Neural progenitor cell (in vitro differentiated cells): ENCODE data around the gene PLD4. TPM values are rescaled to one million over a fixed set of nuclear protein-coding genes. Genes with fewer than 3 reads are reported as not detected.

Experiments used
- DNase-seq: peaks from one replicate; pipeline ENCODE4 v3.0.0-alpha.2; 2016; ENCODE audit warnings: low spot score
- H2AFZ ChIP-seq: fragments of 200-600 bp; sonication (generic); replicated peaks from 2 replicates; pipeline ENCODE4 v1.6.1; 2016; ENCODE audit warnings: antibody characterized with exemption
- H3F3A ChIP-seq: fragments of 200-600 bp; sonication (generic); 2 replicates; pipeline ENCODE4 v1.6.1; 2016; ENCODE audit warnings: antibody characterized with exemption, low read depth
- H3K27ac ChIP-seq: fragments of 200-600 bp; sonication (generic); 2 replicates; pipeline ENCODE4 v1.5.1; 2016; ENCODE audit warnings: mild to moderate bottlenecking
- H3K27me3 ChIP-seq: fragments of 200-600 bp; sonication (generic); 2 replicates; pipeline ENCODE4 v1.6.1; 2016; ENCODE audit warnings: mild to moderate bottlenecking, moderate library complexity
- H3K36me3 ChIP-seq: fragments of 200-600 bp; sonication (generic); 2 replicates; pipeline ENCODE4 v1.5.1; 2016
- H3K4me1 ChIP-seq: fragments of 200-600 bp; sonication (generic); 2 replicates; pipeline ENCODE4 v1.6.1; 2016; ENCODE audit warnings: mixed run types
- H3K4me2 ChIP-seq: fragments of 200-600 bp; sonication (generic); 2 replicates; pipeline ENCODE4 v1.6.1; 2016
- H3K4me3 ChIP-seq: fragments of 200-600 bp; sonication (generic); 2 replicates; pipeline ENCODE4 v1.5.1; 2016
- H3K79me2 ChIP-seq: fragments of 200-600 bp; sonication (generic); 2 replicates; pipeline ENCODE4 v1.6.1; 2016; ENCODE audit warnings: low read depth
- H3K9ac ChIP-seq: fragments of 200-600 bp; sonication (generic); 2 replicates; pipeline ENCODE4 v1.6.1; 2016
- H3K9me3 ChIP-seq: fragments of 200-600 bp; sonication (generic); 2 replicates; pipeline ENCODE4 v1.5.1; 2016; ENCODE audit warnings: low read depth
- H4K20me1 ChIP-seq: fragments of 200-600 bp; sonication (generic); 2 replicates; pipeline ENCODE4 v1.6.1; 2016; ENCODE audit warnings: low read depth
- H3K27ac Mint-ChIP-seq: 3 replicates; pipeline ENCODE4 v1.8.0; 2021; ENCODE audit warnings: mixed read lengths
- H3K27me3 Mint-ChIP-seq: 2 replicates; pipeline ENCODE4 v1.8.0; 2022; ENCODE audit warnings: low read depth, mild to moderate bottlenecking, inconsistent platforms, moderate library complexity, mixed read lengths; ENCODE audit not compliant: insufficient read depth
- H3K36me3 Mint-ChIP-seq: 3 replicates; pipeline ENCODE4 v1.8.0; 2021; ENCODE audit warnings: mixed read lengths
- H3K4me1 Mint-ChIP-seq: 3 replicates; pipeline ENCODE4 v1.8.0; 2021; ENCODE audit warnings: mixed read lengths
- H3K4me3 Mint-ChIP-seq: 3 replicates; pipeline ENCODE4 v1.8.0; 2021; ENCODE audit warnings: mild to moderate bottlenecking, moderate library complexity, mixed read lengths
- H3K9me3 Mint-ChIP-seq: 3 replicates; pipeline ENCODE4 v1.8.0; 2020; ENCODE audit warnings: mixed read lengths
- CTCF ChIP-seq: fragments of 200-600 bp; sonication (generic); IDR thresholded peaks from 2 replicates; pipeline ENCODE4 v1.5.1; 2017; ENCODE audit warnings: antibody characterized with exemption, mild to moderate bottlenecking
- EZH2 ChIP-seq: fragments of 200-600 bp; sonication (generic); IDR thresholded peaks from 2 replicates; pipeline ENCODE4 v1.6.1; 2017; ENCODE audit warnings: antibody characterized with exemption, mild to moderate bottlenecking, moderate library complexity
- EZH2phosphoT487 ChIP-seq: fragments of 200-600 bp; sonication (generic); IDR thresholded peaks from 2 replicates; pipeline ENCODE4 v1.6.1; 2017; ENCODE audit warnings: antibody characterized with exemption
- total RNA-seq: library from RNA; depleted of rRNA; stranded (reverse); fragments of >200 nt; gene quantifications from 2 replicates; pipeline ENCODE4 v1.2.3, GENCODE V29; 2015; ENCODE audit warnings: low replicate concordance

PLD4 gene
- total RNA-seq, 1 donor from 2014 or later, result not detected

- H3K9me3 ChIP-seq, result no peaks in the 10 kb centered on the region
- H3K4me1 Mint-ChIP-seq, result peaks cover 16% of the 10 kb centered on the region
- H3K27me3 ChIP-seq, result peaks cover 42% of the 10 kb centered on the region
- H3K79me2 ChIP-seq, result no peaks in the 10 kb centered on the region
- no peaks in the 10 kb centered on the region for H3F3A ChIP-seq
- H3K27me3 Mint-ChIP-seq, result peaks cover 19% of the 10 kb centered on the region
- no peak overlapping the region for H3K27ac ChIP-seq
- H4K20me1 ChIP-seq, result peaks cover 27% of the 10 kb centered on the region
- DNase-seq, result no peak
- no peak overlapping the region for H3K9ac ChIP-seq
- H3K27ac Mint-ChIP-seq, result no peak overlapping the region
- H3K36me3 ChIP-seq, result no peaks in the 10 kb centered on the region
- no peak overlapping the region for H2AFZ ChIP-seq
- TF ChIP-seq EZH2phosphoT487 (no peak), CTCF (no peak), EZH2 (no peak)
- H3K9me3 Mint-ChIP-seq, result no peaks in the 10 kb centered on the region
- no peak overlapping the region for H3K4me3 ChIP-seq
- no peak overlapping the region for H3K4me2 ChIP-seq
- H3K36me3 Mint-ChIP-seq, result no peaks in the 10 kb centered on the region
- peaks cover 5% of the 10 kb centered on the region for H3K4me1 ChIP-seq
- H3K4me3 Mint-ChIP-seq, result no peak overlapping the region
Measured at GRCh38 chr14:104981699-104982541, 57.2 kb downstream of the PLD4 start.

GRCh38 chr14:104982548-104983230, 58.0 kb downstream of the PLD4 start:
- H4K20me1 ChIP-seq, result peaks cover 20% of the 10 kb centered on the region
- H3F3A ChIP-seq, result no peaks in the 10 kb centered on the region
- H3K79me2 ChIP-seq, result no peaks in the 10 kb centered on the region
- no peak for TF ChIP-seq EZH2phosphoT487
- TF ChIP-seq EZH2, result no peak
- no peak for TF ChIP-seq CTCF
- H3K27me3 Mint-ChIP-seq, result peaks cover 15% of the 10 kb centered on the region
- no peaks in the 10 kb centered on the region for H3K36me3 ChIP-seq
- peaks cover 17% of the 10 kb centered on the region for H3K4me1 Mint-ChIP-seq
- no peaks in the 10 kb centered on the region for H3K36me3 Mint-ChIP-seq
- DNase-seq, result no peak
- H3K4me3 Mint-ChIP-seq, result no peak overlapping the region
- H3K9ac ChIP-seq, result no peak overlapping the region
- H3K9me3 Mint-ChIP-seq, result no peaks in the 10 kb centered on the region
- no peaks in the 10 kb centered on the region for H3K9me3 ChIP-seq
- H3K4me3 ChIP-seq, result no peak overlapping the region
- H3K4me2 ChIP-seq, result no peak overlapping the region
- peaks cover 2% of the 10 kb centered on the region for H3K4me1 ChIP-seq
- H2AFZ ChIP-seq, result no peak overlapping the region
- H3K27ac ChIP-seq, result no peak overlapping the region
- H3K27ac Mint-ChIP-seq, result no peak overlapping the region
- peaks cover 35% of the 10 kb centered on the region for H3K27me3 ChIP-seq

Other genes starting within 250 kb of the PLD4 start
- 7.8 and 24.0 TPM in 2 replicates for gene INF2, start 235.3 kb upstream of the PLD4 start, total RNA-seq
- gene ADSS1, start 200.7 kb upstream of the PLD4 start, total RNA-seq, result 25.3 and 26.4 TPM in 2 replicates
- gene SIVA1, start 171.7 kb upstream of the PLD4 start, total RNA-seq, result 139 and 231 TPM in 2 replicates
- gene AKT1, start 129.1 kb upstream of the PLD4 start, total RNA-seq, result 67.2 and 92.4 TPM in 2 replicates
- 0.41 and 1.1 TPM in 2 replicates for gene ZBTB42, start 123.8 kb upstream of the PLD4 start, total RNA-seq
- gene CEP170B, start 59.6 kb upstream of the PLD4 start, total RNA-seq, result 3.0 and 13.7 TPM in 2 replicates
- 0.77 and 1.3 TPM in 2 replicates for gene AHNAK2, start 53.5 kb downstream of the PLD4 start, total RNA-seq
- 8.5 and 10.8 TPM in 2 replicates for gene CLBA1, start 60.9 kb downstream of the PLD4 start, total RNA-seq
- gene CDCA4, start 96.2 kb downstream of the PLD4 start, total RNA-seq, result 56.6 and 102 TPM in 2 replicates
- 0.22 and 0.51 TPM in 2 replicates for gene GPR132, start 140.6 kb downstream of the PLD4 start, total RNA-seq
- gene JAG2, start 243.9 kb downstream of the PLD4 start, total RNA-seq, result 2.1 and 4.3 TPM in 2 replicates